ENCODE measurements around the gene RNU5B-1.
"Not testable (repeated sequence)": the region's sequence is repeated elsewhere in the genome, so short reads cannot be mapped to it uniquely, and the experiment has no call there.

The RNU5B-1 gene

DNA sequence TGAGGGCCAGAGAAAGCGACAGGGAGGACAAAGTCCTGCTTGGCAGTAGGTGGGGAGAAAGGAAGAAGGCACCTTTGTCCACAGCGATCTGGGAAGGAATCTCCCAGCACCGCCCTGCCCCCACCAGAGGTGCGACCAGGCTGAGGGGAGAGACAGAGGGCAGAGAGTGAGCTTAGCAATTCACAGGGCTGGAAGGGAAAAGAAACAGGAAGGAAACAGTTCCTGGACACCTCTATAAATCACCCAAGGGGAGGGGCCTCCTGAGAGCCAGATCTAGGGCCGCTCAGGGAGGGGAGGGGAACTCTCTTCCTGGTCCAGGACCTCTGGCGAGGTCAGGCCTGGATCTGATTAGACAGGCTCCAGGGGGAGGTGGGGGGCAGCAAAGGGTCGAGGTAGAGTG lies 35.4 kb downstream of the RNU5B-1 start:
- DNase-seq (ENCODE audit: low read depth in 2 of 3, low spot score in 2 of 3): no peak

DNA sequence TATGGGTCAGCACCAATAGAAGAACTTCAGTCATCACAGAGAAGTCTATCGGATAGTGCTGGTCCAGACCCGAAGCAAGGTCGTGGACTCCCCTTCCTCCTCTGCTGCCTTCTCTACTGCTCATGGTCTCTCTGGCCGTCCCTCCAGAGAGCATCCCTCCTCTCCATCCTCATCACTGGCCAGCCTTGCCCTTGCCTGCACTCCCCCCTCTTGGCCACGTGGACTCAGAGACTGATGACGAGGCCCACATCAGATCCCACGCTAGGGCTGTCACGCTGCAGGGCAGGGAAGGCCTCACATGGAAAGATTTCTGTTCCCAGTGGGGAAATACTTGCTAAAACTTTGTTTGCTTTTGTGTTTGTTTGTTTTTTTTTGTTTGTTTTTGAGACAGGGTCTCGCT lies 38.0 kb downstream of the RNU5B-1 start:
- DNase-seq (ENCODE audit: low read depth in 2 of 3, low spot score in 2 of 3): no peak

DNA sequence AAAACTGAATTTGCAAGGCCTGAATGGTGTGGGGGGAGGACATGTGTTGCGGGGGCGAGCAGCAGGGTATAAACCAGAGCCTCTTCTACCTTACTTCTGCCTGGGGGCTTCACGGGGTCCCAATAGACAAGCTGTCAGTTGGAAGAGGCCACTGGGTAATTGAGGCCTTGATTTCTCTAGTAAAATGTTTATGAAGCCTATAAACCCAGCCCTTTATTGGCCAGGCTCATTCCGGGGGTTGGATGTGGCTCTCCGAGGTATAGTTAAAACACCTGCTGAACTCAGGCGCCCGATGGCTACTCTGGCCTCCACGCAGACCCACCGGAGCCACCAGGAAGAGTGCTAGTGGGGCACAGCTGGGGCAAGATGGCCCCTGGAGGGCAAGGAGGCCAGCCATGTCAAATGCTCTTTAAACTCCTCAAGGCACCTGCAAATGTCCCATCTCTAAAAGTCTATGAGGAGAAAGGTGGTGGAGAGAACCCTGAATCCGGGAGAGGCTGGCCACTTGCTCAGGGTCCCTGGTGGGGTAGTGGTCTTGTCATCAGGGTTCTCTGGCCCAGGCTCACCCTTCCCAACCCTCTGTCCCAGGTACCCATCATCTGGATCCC lies 39.0 kb downstream of the RNU5B-1 start:
- DNase-seq (ENCODE audit: low read depth in 2 of 3, low spot score in 2 of 3): no peak

DNA sequence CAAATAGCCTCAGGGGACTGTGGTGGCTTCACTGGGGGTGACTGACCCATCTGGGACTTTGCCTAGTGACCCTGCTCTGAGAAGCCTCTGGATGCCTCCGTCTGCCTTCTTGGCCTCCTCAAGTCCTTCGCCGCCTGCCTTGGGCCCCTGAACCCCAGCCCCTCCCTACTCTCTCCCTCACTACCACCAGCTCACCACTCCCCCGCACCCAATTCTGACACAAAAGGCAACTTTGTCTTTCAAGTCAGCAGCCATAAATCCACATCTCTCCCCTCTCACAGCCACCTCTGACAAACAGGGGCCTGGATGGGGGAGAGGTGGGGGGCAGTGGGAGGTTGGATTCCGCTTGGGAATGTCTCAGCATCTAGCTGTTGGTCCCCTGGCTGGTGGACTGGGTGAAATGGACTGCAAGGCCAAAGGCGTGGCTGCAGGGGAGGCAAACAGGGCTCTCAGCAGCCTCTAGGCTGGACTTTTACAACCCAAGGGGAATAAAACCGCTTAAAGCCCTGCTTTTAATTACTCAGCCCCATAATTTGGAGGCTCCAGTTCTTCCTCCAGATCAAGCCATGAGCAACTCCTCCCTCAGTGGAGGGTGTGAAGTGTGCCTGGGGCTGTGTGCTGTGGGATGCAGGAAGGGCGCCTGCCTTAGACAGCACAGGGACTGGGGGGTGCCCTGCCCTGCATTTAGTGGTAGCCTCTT lies 39.9 kb downstream of the RNU5B-1 start:
- no peak for DNase-seq (ENCODE audit: low read depth in 2 of 3, low spot score in 2 of 3)

DNA sequence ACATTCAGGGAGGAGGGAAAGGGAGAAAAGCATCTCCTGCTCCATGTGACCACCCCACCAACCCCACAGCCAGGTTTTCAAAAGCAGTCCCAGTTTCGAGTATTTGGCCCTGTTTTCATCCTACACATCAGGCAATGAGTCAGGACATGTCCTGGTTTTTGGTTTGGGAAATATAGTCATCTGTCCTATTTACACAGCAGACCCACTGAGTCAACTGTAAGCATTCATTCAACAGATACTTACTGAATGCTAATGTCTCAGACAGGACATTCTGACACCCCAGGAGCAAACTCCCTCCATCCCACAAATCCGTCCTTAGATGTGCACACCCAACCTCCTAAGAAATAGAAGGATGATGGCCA lies 40.4 kb downstream of the RNU5B-1 start:
- no peak for DNase-seq (ENCODE audit: low read depth in 2 of 3, low spot score in 2 of 3)

DNA sequence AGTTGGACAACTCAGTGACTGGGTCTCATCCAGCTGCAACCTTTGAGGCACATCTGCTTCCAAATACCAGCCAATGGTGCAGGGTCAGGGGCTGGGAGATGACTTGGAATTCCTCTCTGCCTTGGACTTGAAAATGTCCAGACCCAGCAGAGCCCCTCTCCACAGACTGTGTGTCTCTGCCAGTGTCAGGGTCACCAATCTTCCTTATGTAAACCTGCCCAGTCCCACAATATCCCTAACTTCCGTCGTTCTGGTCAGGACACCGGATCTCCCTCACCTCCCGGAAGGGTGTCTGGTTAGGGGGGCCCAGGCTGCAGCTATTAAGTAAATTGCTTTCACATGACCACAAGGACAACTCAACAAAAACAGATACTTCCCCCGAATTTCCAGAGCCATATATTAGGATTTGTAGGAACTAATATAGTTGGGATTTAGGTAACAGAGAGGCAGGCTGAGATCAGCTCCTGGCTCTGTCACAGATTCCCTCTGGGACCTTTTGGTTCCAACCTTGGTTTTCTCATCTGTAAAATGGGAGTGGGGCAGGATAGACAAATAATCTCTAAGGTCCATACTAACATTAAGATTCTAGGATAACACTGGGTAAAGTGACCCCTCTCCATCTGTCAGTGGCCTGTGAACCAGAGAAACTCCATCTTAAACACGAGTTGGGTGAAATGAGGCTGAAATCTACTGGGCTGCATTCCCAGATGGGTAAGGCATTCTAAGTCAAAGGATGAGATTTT lies 42.5 kb downstream of the RNU5B-1 start:
- DNase-seq (ENCODE audit: low read depth in 2 of 3, low spot score in 2 of 3): no peak

DNA sequence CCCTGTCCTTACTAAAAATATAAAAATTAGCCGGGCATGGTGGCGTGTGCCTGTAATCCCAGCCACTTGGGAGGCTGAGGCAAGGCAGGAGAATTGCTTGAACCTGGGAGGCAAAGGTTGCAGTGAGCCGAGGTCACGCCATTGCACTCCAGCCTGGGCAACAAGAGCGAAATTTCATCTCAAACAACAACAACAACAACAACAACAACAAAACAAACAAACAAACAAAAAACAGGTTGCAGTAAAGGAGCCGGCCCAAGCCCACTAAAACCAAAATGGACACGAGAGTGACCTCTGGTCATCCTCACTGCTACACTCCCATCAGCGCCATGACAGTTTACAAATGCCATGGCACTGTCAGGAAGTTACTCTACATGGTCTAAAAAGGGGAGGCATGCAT lies 43.3 kb downstream of the RNU5B-1 start:
- DNase-seq (ENCODE audit: low read depth in 2 of 3, low spot score in 2 of 3): not testable (repeated sequence)

DNA sequence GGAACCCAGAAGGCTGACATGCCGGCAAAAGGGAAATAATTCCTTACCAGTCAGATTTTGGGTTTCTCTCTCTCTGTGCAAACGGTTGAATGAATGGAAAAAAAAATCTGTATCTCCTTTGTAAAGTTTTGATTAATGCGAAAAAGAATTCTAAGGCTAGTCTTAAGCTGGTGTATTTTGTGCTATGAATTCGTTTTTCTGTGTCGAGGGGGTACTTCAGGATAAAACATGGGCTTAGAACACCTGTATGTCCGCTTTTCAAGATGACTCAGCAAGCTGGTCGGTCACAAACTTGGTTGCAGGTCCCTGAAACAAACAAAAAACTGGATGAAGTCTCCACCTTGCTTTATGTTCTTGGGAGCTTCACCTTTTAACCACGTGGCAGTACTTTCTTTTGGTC lies 44.9 kb downstream of the RNU5B-1 start:
- DNase-seq (ENCODE audit: low read depth in 2 of 3, low spot score in 2 of 3): no peak

DNA sequence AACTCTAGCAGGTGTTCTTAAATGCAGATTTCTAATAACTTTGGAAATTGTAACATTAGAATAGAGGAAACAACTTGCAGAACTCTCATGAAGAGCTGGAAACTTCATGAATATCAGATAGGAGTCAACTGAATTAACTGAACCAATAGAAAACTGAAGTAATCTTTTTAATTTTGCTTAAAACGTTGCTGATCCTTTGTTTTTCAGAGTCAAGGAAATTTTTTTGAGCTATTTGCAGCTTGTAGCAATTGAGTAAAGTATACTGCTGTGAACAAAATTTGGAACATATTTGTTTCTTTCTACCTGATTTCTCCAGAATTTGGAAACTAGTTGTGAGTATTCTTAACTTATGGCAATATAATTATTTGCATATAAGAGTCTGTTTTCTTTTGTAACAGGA lies 47.5 kb downstream of the RNU5B-1 start:
- DNase-seq (ENCODE audit: low read depth in 2 of 3, low spot score in 2 of 3): not testable (repeated sequence)
